Colon (tissue), 2 donors: ENCODE measurements around the gene KRTAP2-3.
"Not testable (repeated sequence)": the region's sequence is repeated elsewhere in the genome, so short reads cannot be mapped to it uniquely, and the experiment has no call there.

Experiments used
- FAIRE-seq: peaks from 2 replicates; lab custom pipeline; 2012; peaks lifted over from hg19 to GRCh38; lab: Jason Lieb, UNC
- donor health status: control.
- donor health status: control.

Gene KRTAP2-3

DNA sequence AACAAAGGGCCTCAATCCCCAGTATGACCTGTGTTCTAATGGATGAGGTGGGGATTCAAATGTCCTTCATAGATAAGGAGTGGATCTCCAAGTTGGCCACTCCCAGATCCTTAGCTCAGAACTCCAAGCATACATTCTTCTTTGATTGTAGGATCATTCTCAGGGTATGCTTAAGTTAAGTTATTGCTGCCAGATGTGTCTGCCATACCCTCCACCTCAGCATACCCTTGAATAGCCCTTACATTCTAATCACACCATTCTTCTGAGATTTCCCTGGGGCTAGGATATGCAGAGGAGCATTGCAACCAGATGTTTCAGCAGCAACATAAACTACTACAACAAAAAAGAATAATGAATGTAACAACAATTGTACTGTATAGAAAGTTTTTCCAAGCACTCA lies 7.4 kb upstream of the KRTAP2-3 start:
- FAIRE-seq = no peak

DNA sequence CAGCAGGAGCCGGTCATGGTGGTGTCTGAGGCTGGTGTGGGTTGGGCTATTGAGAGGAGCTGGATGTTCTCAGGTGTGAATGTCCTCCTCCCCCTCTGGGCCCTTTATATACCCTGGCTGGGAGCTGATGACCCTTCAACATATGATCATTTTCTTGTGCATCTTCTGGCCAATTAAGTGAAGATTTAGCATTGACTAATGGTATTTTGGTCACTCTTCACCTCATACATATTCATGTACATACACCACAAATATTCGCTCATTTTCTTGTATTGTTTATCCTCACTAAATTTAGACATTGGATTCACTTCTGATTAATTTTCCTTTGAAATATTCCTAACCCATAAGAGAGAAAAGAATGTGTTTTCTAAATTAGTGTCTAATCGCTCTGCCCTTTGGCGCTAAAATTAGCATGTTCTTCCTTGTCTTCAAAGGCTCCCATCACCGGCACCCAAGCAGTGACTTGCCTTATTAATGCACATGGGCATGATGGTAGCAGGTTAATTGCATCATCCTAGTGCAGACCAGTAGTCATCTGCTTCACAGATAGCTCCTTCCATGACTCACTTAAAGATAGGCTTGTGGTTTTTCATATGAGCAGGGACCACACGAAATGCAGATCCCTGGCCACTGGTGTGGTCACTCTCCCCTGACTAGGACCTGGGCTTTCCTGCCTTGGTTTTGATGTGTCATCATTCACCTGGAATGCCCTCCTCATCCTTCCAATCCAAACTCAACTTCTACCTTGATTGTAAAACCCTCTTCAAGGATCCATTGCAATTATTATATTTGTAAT lies 6.1 kb upstream of the KRTAP2-3 start, which contains the start of gene KRTAP2-4:
TSS of gene KRTAP2-4 (minus strand) at position 51 of the 796 bp plus-strand sequence. CDS start at position 17, 34 bp downstream.
- FAIRE-seq = no peak

DNA sequence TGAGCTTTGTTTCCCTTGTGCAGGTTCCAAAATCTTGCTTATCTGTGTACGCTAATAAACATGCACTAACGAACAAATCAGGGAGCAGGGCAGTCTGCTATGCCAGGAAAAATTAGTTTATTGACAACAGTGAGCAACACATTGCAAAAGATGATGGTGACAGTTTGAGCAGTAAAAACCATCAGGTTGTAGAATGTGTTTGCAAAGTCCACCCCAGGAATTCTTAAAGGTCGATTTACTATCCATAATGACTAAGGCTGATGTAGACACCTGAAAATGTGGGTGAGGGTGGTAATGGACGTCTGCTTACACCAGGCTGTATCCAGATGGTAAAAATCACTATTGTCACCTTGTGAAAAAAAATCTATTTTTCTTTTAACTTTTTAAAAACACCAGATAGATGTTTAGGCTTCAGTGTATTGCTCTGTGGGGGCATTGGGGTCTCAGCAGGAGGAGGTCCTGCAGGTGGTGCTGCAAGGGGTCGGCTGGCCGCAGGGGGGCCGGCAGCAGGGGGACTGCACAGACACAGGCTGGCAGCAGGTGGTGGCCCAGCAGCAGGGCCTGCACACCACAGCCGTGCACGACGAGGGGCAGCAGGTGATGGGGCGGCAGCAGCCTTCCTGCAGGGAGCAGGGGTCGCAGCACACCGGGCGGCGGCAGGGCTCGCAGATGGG lies 5.2 kb upstream of the KRTAP2-3 start:
- FAIRE-seq = not testable (repeated sequence)

DNA sequence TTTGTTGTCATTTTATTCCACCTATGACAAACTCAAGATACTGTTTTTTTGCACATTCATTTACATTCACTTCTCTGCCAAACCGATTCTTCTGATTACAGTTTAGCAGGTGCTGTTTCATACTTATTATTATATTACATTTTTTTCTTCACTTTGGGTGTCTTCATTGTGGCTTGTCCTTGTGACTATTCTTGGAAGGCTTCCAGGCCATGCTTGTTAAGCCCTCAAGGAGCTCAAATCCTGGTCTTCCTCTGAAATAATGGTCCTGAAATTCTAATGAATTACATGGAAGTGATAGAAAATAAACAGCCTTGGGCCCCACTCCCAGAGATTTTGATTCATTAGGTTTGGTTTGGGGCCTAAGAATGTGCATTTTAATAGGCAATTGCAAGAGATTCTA lies 4.4 kb upstream of the KRTAP2-3 start:
- FAIRE-seq = no peak

DNA sequence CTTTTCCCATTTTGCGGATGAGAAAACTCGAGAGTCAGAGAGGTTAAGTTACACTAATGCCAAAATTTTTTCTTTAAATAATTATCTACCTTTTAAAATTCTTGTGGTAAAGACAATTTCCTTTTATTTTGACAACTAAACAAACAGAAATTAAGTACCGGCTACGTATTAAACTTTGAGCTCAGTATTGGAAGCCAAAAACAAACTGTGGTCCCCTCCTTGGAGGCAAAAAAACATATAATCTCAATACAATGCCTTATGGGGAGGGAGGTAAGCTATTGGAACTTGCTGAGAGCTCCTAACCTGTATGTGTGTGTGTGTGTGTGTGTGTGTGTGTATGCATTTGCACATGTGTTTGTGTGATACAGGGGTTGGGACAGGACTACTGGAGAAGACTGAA lies 3.5 kb upstream of the KRTAP2-3 start:
- no peak for FAIRE-seq

DNA sequence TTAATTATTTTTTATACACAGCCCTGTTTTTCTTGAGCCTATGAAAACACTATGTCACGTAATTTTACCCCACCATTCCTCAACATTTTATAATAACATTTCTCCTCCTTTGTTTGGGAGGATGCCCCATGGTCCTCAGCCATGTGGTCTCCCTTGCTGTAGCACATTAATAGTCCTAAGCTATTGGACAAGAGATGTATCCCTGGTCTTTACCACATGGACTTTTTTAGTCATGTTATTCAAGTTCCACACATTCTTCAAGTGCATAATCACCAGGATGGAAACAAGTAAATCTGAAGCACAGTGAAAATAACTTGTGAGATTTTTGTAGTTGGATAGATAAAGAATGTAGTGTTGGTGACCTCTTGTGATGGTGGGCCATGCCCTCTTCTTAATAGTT lies 2.0 kb upstream of the KRTAP2-3 start:
- no peak for FAIRE-seq

DNA sequence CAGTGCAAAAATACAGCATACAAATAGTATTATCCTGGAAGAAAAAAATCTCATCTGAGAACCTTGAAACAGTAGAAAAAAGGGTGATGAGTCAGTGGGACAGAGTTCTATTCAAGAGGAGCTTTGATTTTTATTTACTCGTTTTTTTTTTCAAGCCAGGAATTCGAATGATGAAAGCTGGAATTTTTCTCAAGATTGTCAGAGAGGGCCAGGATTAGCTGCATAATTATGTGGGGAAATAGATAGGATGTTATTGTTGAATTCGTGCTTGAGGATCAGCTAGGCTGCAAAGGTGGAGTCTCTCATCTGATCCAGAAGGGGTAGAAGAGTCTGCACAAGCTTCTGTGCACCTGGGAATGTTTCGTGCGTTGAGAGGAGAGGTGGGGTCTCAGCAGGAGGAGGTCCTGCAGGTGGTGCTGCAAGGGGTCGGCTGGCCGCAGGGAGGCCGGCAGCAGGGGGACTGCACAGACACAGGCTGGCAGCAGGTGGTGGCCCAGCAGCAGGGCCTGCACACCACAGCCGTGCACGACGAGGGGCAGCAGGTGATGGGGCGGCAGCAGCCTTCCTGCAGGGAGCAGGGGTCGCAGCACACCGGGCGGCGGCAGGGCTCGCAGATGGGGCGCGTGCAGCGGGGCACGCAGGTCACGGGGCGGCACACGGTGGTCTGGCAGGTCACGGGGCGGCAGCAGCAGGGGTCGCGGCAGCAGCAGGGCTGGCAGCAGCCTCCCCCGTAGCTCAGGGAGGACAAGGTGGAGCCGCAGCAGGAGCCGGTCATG lies 450 bp downstream of the KRTAP2-3 start:
- FAIRE-seq = not testable (repeated sequence)

DNA sequence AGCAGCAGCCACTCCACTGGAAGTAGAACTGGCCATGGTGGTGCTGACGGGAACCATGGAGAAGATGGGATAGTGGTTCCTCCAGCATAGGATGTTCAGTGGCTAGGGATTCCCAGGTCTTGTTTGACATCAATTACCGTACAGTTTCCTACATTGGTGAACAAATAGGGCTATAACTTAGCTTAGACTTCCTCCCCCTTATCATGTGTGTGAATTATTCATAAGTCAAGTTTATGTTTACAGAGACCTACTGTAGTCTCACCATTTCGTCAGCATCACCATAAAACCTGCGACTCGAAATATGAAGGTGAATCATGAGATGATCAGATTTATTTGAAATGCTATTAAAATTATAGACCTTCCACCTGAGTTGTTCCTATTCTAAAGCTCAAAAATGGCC lies 1.2 kb downstream of the KRTAP2-3 start:
- FAIRE-seq = no peak

DNA sequence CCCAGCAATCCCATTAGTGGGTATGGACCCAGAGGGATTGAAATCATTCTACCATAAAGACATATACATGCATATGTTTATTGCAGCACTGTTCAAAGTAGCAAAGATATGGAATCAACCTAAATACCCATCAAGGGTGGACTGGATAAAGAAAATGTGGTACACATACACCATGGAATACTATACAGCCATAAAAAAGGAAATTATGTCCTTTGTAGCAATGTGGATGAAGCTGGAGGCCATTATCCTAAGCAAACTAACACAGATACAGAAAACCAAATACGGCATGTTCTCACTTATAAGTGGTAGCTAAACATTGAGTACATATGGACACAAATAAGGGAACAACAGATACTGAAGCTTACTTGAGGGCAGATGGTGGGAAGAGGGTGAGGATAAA lies 2.4 kb downstream of the KRTAP2-3 start:
- FAIRE-seq = no peak

DNA sequence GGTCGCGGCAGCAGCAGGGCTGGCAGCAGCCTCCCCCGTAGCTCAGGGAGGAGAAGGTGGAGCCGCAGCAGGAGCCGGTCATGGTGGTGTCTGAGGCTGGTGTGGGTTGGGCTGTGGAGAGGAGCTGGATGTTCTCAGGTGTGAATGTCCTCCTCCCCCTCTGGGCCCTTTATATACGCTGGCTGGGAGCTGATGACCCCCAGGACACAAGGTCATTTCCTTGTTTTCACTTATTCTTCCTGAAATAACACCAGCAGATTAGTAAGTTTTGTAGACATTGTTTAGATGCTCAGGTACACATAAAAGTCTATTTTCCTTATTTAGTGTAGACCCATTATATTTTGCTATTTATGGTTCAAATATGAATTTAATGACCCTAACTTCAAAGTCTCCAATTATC lies 4.8 kb downstream of the KRTAP2-3 start, which contains the start of gene KRTAP2-2:
TSS of gene KRTAP2-2 (minus strand) at position 101 of the 400 bp plus-strand sequence. CDS start at position 82, 19 bp downstream.
- not testable (repeated sequence) for FAIRE-seq

DNA sequence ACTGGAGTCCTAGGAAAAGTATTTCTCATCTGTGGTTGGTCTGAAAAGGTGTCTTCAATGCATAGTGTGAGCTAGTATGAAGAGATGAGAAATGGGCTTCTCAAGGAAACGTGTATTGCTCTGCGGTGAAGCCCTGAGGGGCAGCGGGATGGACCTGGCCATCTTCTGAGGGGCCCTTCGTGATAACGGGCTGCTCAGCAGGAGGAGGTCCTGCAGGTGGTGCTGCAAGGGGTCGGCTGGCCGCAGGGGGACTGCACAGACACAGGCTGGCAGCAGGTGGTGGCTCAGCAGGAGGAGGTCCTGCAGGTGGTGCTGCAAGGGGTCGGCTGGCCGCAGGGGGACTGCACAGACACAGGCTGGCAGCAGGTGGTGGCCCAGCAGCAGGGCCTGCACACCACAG lies 5.4 kb downstream of the KRTAP2-3 start:
- not testable (repeated sequence) for FAIRE-seq

DNA sequence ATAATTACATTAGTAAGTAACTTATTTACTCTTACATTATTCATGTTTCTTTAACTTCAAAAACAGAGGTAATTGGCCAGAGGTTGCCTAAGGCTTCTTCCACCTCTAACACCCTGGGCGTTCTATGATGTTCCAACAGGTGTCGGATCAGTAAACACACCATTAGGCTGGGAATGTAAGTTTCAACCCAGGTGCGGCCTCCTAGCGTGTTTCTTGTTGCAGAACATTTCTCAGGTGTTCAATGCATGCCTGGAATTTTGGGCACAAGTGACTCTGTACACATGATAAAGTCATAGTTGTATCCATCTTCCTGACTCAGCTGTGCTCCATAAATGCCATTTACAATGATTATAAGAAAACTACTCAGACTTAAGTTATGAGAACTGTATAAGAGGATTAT lies 5.9 kb downstream of the KRTAP2-3 start:
- no peak for FAIRE-seq

DNA sequence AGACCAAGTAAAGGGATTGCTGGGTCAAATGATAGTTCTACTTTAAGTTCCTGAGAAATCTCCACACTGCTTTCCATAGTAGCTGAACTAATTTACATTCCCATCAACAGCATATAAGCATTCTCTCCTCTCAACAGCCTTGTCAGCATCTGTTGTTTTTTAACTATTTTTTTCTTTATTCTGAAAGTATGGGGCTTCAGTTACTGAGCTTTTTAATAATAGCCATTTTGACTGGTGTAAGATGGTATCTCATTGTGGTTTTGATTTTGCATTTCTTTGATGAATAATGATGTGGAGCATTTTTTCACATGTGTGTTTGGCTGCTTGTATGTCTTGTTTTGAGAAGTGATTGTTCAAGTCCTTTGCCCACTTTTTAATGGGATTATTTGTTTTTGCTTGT lies 7.3 kb downstream of the KRTAP2-3 start:
- FAIRE-seq = no peak

DNA sequence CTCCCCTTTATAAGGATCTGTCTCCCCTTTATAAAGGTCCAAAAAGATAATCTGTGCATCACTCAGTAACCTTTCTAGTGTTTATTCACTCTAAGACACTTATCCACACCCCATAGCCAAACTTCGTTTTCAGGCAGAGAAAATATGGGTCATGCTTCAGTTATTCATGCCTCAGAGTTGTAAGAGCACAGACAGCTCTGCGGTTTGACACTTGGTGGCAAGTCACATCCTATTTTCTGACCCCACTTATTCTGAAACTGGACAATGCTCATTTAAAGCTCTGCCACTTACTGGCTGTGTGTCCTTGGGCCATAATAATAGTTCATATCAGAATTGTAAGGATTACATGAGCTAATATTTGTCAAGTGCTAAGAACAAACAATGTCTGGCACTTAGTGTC lies 10.8 kb downstream of the KRTAP2-3 start:
- no peak for FAIRE-seq

DNA sequence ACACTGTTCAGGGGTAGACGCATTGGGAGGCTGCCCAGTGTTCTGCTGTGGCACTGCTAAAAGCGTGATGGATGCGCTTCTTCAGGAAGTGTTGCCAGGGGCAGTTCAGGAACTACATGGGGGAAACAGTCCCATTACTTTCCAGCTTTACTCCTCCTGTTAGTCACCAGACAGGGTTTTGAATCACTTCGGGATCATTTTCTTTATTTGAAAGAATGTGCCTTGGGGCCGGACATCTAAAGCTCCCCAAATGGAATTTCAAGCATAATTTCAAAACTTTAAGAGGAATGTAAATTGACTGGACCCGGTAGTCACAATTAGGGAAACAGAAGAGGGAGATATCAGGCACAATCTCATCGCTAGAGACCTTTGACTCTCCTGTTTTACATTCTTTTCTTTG lies 11.5 kb downstream of the KRTAP2-3 start:
- FAIRE-seq = no peak

DNA sequence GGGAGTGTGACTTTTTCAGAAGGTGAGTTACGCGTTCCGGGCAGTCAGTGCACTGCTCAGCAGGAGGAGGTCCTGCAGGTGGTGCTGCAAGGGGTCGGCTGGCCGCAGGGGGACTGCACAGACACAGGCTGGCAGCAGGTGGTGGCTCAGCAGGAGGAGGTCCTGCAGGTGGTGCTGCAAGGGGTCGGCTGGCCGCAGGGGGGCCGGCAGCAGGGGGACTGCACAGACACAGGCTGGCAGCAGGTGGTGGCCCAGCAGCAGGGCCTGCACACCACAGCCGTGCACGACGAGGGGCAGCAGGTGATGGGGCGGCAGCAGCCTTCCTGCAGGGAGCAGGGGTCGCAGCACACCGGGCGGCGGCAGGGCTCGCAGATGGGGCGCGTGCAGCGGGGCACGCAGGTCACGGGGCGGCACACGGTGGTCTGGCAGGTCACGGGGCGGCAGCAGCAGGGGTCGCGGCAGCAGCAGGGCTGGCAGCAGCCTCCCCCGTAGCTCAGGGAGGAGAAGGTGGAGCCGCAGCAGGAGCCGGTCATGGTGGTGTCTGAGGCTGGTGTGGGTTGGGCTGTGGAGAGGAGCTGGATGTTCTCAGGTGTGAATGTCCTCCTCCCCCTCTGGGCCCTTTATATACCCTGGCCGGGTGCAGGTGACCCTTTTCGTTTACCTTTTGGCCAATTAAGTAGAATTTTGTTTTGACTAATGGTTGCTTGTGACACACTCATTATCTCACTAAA lies 13.0 kb downstream of the KRTAP2-3 start, which contains the start of gene KRTAP2-1:
TSS of gene KRTAP2-1 (minus strand) at position 582 of the 731 bp plus-strand sequence. CDS start at position 533, 49 bp downstream.
- FAIRE-seq = not testable (repeated sequence)

DNA sequence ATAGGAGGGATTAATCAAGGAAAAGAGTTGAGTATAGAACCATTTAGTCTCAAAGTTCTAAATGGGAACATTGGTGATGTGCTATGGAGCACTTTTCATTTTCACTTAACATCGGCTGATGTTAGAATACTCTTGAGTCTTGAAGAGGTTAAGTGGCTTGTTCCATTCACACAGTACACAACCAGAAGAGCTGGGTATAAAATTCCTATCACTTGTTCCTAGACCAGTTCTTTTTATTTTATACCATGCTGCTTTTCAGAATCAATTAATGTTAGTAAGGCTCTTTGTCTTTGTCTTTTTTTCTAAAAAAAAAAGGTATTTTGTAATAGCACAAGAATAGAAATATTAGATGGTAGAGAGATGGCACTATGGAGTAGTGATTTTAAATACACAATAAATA lies 17.0 kb downstream of the KRTAP2-3 start:
- no peak for FAIRE-seq

DNA sequence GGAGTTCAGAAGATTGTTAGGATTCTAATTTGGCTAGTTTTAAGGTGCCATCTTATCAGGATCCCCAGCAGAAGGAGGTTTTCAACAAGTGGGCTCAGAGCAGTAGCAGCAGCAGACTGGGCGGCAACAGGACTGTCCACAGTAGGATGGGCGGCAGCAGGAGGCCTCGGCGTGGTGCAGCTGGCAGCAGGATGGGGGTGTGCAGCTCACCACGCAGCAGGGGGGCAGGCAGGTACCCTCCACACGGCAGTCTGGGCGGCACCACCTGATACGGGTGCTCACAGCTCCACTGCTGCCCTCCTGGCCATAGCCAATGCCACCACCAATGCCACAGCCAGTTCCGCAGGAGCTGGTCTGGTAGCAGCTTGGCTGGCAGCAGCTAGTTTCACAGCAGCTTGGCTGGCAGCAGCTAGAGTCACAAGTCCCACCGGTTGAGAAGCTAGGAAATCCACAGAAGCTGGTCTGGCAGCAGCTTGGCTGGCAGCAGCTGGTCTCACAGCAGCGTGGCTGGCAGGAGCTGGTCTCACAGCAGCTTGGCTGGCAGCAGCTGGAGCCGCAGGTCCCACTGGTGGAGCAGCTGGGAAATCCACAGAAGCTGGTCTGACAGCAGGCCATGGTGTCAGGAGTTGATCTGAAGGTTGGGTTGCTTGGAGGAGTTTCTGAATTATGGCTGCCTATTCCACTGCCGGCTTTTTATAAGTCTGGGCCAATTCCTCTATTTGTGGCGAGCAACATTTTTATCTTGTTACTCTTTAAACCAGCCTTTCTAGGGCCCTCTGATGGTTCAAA lies 18.9 kb downstream of the KRTAP2-3 start, which contains the start of gene KRTAP1-1:
TSS of gene KRTAP1-1 (minus strand) at position 668 of the 789 bp plus-strand sequence. CDS start at position 615, 53 bp downstream.
- not testable (repeated sequence) for FAIRE-seq

DNA sequence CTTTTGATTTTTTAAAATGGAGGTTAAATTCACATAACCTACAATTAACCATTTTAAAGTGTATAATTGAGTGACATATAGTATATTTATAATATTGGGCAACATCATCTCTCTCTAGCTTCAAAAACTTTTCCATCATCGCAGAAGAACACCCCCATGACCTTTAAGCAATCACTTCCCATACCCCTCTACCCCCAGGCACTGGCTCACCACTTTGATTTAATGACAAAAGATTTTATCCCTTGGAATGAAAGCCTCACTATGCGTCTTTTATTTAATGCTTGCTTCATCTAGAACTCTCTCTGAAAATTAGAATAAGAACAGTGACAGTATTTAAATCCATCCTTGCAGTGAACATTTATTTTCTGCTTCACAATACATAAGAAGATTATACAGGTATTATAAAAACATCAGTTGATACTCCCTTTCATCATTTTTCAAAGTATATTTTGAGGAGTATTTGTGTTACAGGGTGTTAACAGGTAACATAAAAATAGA lies 22.0 kb downstream of the KRTAP2-3 start:
- FAIRE-seq = no peak

DNA sequence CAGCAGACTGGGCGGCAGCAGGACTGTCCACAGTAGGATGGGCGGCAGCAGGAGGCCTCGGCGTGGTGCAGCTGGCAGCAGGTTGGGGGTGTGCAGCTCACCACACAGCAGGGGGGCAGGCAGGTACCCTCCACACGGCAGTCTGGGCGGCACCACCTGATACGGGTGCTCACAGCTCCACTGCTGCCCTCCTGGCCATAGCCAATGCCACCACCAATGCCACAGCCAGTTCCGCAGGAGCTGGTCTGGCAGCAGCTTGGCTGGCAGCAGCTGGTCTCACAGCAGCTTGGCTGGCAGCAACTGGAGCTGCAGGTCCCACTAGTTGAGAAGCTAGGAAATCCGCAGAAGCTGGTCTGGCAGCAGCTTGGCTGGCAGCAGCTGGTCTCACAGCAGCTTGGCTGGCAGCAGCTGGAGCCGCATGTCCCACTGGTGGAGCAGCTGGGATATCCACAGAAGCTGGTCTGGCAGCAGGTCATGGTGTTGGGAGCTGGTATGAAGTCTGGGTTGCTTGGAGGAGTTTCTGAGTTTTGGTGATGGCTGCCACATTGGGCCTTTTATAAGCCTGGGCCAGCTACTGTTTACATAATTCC lies 25.5 kb downstream of the KRTAP2-3 start, which contains the start of gene KRTAP1-3:
TSS of gene KRTAP1-3 (minus strand) at position 529 of the 590 bp plus-strand sequence. CDS start at position 476, 53 bp downstream.
- not testable (repeated sequence) for FAIRE-seq
